ENCODE measurements around the gene SFMBT2.

DNA sequence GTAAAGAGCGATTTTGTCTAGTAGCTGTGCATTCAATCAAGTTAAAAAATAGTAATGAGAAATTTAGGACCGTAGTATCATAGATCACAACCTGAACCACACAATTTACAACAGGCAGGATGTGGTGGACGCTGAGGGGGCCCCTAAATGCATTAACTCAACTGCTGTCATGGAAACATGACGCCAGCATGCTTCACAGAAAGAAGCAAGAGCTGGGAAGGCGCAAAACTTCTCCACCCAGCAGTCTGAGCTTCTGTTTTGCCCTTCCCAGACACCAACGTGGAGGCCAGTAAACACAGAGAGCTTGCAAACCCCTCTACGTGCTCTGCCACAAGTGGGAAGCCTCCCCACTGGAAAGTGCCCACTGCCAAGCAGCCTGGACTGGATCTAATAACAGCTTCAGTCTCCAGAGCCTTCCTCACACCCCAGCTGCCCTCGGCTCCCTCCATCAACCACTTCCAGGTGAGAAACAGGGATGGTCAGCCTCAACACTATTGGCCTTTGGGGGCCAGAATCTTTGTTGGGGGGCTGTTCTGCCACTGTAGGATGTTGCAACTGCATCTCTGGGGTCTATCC lies 151.8 kb downstream of the SFMBT2 start:
- TF ChIP-seq FOXK2 (IDR thresholded peaks at IDR 0.05): no peak
- no peak for TF ChIP-seq BHLHE40 (IDR thresholded peaks at IDR 0.05; ENCODE audit: borderline replicate concordance)
- no peak for TF ChIP-seq SUZ12 (IDR thresholded peaks at IDR 0.05)
- TF ChIP-seq ARNT (IDR thresholded peaks at IDR 0.05): no peak
- no peak for TF ChIP-seq TARDBP (IDR thresholded peaks at IDR 0.05)

All from HEK293T (cell line).